T-helper 2 cell treated with Interferon-gamma antibody and Interleukin-4, amounts not matched to agents 5 μg/mL and 100 μg/mL, for 36 hours (primary cell): ENCODE results near the gene DGKA.
A peak's percentile ranks its signal among the peaks of the same experiment; 100 is the strongest.
"Not testable (repeated sequence)": the region's sequence is repeated elsewhere in the genome, so short reads cannot be mapped to it uniquely, and the experiment has no call there.

Experiments
- DNase-seq: peaks from one replicate; pipeline ENCODE4 v3.0.0; 2021; ENCODE audit warnings: low spot score
- H3K27ac Mint-ChIP-seq: one replicate; pipeline ENCODE4 v1.8.0; 2021; ENCODE audit warnings: mild to moderate bottlenecking, mixed read lengths
- H3K27me3 Mint-ChIP-seq: one replicate; pipeline ENCODE4 v1.8.0; 2021; ENCODE audit warnings: low read depth, mixed read lengths
- H3K36me3 Mint-ChIP-seq: one replicate; pipeline ENCODE4 v1.8.0; 2021; ENCODE audit warnings: low read depth, mixed read lengths
- H3K4me1 Mint-ChIP-seq: one replicate; pipeline ENCODE4 v1.8.0; 2021; ENCODE audit warnings: low read depth, mixed read lengths
- H3K4me3 Mint-ChIP-seq: one replicate; pipeline ENCODE4 v1.8.0; 2022; ENCODE audit warnings: mild to moderate bottlenecking, moderate library complexity, mixed read lengths
- H3K9me3 Mint-ChIP-seq: one replicate; pipeline ENCODE4 v1.8.0; 2021; ENCODE audit warnings: mixed read lengths

Gene DGKA

GRCh38 chr12:55930771-55931316 lies at the start of gene DGKA:
Gene DGKA (plus strand): TSS chr12:55931162. CDS start chr12:55936504, 5,342 bp downstream.
- Mint-ChIP-seq H3K36me3 (peaks cover 56% of the 10 kb centered on the region), H3K9me3 (no peaks in the 10 kb centered on the region), H3K27me3 (peaks cover 2% of the 10 kb centered on the region), H3K4me3 (peak within 1 kb of the TSS; percentile 99), H3K4me1 (peaks cover 47% of the 10 kb centered on the region), H3K27ac (peak within 1 kb of the TSS; percentile 97)
- peak; percentile 72 for DNase-seq

GRCh38 chr12:55885113-55885512 lies 45.8 kb upstream of the DGKA start:
- DNase-seq, result no peak
- Mint-ChIP-seq H3K4me3 (no peak overlapping the region), H3K27me3 (peaks cover 3% of the 10 kb centered on the region), H3K4me1 (peaks cover 12% of the 10 kb centered on the region), H3K36me3 (no peaks in the 10 kb centered on the region), H3K9me3 (no peaks in the 10 kb centered on the region), H3K27ac (no peak overlapping the region)

- no peaks in the 10 kb centered on the region for H3K36me3 Mint-ChIP-seq
- peaks cover 3% of the 10 kb centered on the region for H3K27me3 Mint-ChIP-seq
- DNase-seq, result no peak
- no peaks in the 10 kb centered on the region for H3K9me3 Mint-ChIP-seq
- no peak overlapping the region for H3K4me3 Mint-ChIP-seq
- no peak overlapping the region for H3K27ac Mint-ChIP-seq
- no peaks in the 10 kb centered on the region for H3K4me1 Mint-ChIP-seq
Observed at GRCh38 chr12:55891310-55891709, 39.7 kb upstream of the DGKA start.

DNA sequence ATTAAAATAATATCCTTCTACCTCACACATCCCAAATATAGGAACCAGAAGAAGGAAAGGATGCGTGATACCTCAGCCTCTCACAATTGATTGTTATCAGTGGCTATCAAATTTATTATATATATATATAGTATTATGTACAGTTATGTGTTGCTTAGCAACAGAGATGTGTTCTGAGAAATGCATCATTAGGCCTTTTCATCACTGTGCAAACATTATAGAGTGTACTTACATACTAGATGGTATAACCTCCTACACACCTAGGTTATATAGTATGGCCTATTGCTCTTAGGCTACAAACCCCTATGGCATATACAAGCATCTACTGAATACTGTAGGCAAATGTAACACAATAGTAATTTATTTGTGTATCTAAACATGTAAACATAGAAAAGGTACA lies 37.2 kb upstream of the DGKA start:
- Mint-ChIP-seq H3K9me3 (no peaks in the 10 kb centered on the region), H3K4me1 (no peaks in the 10 kb centered on the region), H3K36me3 (peaks cover 2% of the 10 kb centered on the region), H3K4me3 (no peak overlapping the region), H3K27me3 (no peaks in the 10 kb centered on the region), H3K27ac (no peak overlapping the region)
- no peak for DNase-seq

GRCh38 chr12:55899082-55899481 lies 31.9 kb upstream of the DGKA start:
- H3K27me3 Mint-ChIP-seq, result no peaks in the 10 kb centered on the region
- H3K27ac Mint-ChIP-seq, result peak overlapping the region; percentile 3
- H3K9me3 Mint-ChIP-seq, result no peaks in the 10 kb centered on the region
- DNase-seq, result peak; percentile 27
- H3K4me1 Mint-ChIP-seq, result peaks cover 5% of the 10 kb centered on the region
- H3K4me3 Mint-ChIP-seq, result no peak overlapping the region
- H3K36me3 Mint-ChIP-seq, result peaks cover 26% of the 10 kb centered on the region

- no peak overlapping the region for H3K4me3 Mint-ChIP-seq
- no peaks in the 10 kb centered on the region for H3K27me3 Mint-ChIP-seq
- H3K9me3 Mint-ChIP-seq, result no peaks in the 10 kb centered on the region
- H3K27ac Mint-ChIP-seq, result no peak overlapping the region
- peaks cover 26% of the 10 kb centered on the region for H3K36me3 Mint-ChIP-seq
- no peak for DNase-seq
- H3K4me1 Mint-ChIP-seq, result peaks cover 5% of the 10 kb centered on the region
Observed at GRCh38 chr12:55901881-55902490, 29.0 kb upstream of the DGKA start.

GRCh38 chr12:55906056-55906455 lies 24.9 kb upstream of the DGKA start:
- Mint-ChIP-seq H3K36me3 (peaks cover 22% of the 10 kb centered on the region), H3K27ac (no peak overlapping the region), H3K27me3 (no peaks in the 10 kb centered on the region), H3K4me1 (peaks cover 2% of the 10 kb centered on the region), H3K9me3 (no peaks in the 10 kb centered on the region), H3K4me3 (no peak overlapping the region)
- no peak for DNase-seq

- H3K4me3 Mint-ChIP-seq, result no peak overlapping the region
- H3K27ac Mint-ChIP-seq, result peak overlapping the region; percentile 32
- H3K4me1 Mint-ChIP-seq, result peaks cover 11% of the 10 kb centered on the region
- H3K36me3 Mint-ChIP-seq, result peaks cover 12% of the 10 kb centered on the region
- H3K27me3 Mint-ChIP-seq, result no peaks in the 10 kb centered on the region
- DNase-seq, result no peak
- no peaks in the 10 kb centered on the region for H3K9me3 Mint-ChIP-seq
Observed at GRCh38 chr12:55908726-55909512, 22.0 kb upstream of the DGKA start.

GRCh38 chr12:55909513-55909884 lies 21.5 kb upstream of the DGKA start:
- DNase-seq, result no peak
- H3K9me3 Mint-ChIP-seq, result no peaks in the 10 kb centered on the region
- peaks cover 16% of the 10 kb centered on the region for H3K4me1 Mint-ChIP-seq
- no peak overlapping the region for H3K4me3 Mint-ChIP-seq
- H3K27me3 Mint-ChIP-seq, result no peaks in the 10 kb centered on the region
- peaks cover 16% of the 10 kb centered on the region for H3K36me3 Mint-ChIP-seq
- H3K27ac Mint-ChIP-seq, result peak overlapping the region; percentile 18

GRCh38 chr12:55912908-55913307 lies 18.1 kb upstream of the DGKA start:
- Mint-ChIP-seq H3K4me1 (peaks cover 27% of the 10 kb centered on the region), H3K36me3 (peaks cover 26% of the 10 kb centered on the region), H3K9me3 (no peaks in the 10 kb centered on the region), H3K4me3 (no peak overlapping the region), H3K27me3 (no peaks in the 10 kb centered on the region), H3K27ac (no peak overlapping the region)
- DNase-seq, result no peak

GRCh38 chr12:55915482-55915859 lies 15.5 kb upstream of the DGKA start:
- H3K4me3 Mint-ChIP-seq, result peak overlapping the region; percentile 15
- DNase-seq, result no peak
- peaks cover 25% of the 10 kb centered on the region for H3K4me1 Mint-ChIP-seq
- H3K36me3 Mint-ChIP-seq, result peaks cover 26% of the 10 kb centered on the region
- H3K27me3 Mint-ChIP-seq, result no peaks in the 10 kb centered on the region
- H3K9me3 Mint-ChIP-seq, result no peaks in the 10 kb centered on the region
- peak overlapping the region; percentile 18 for H3K27ac Mint-ChIP-seq

DNA sequence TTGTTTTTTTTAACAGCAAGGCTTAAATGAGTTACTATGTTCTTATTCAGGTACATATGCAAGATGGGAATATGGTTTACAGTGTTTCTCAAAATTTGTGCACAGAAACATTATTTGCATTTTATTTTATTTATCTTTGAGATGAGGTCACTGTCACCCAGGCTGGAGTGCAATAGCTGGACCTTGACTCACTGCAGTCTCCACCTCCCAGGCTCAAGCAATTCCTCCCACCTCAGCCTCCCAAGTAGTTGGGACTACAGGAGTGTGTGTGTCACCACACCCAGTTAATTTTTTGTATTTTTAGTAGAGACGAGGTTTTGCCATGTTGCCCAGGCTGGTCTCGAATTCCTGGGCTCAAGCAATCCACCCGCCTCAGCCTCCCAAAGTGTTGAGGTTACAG lies 11.9 kb upstream of the DGKA start:
- DNase-seq, H3K27ac Mint-ChIP-seq, H3K4me3 Mint-ChIP-seq, H3K9me3 Mint-ChIP-seq, H3K27me3 Mint-ChIP-seq: not testable (repeated sequence)
- Mint-ChIP-seq H3K4me1 (peaks cover 32% of the 10 kb centered on the region), H3K36me3 (peaks cover 33% of the 10 kb centered on the region)

GRCh38 chr12:55922126-55922525 lies 8.8 kb upstream of the DGKA start:
- Mint-ChIP-seq H3K9me3 (no peaks in the 10 kb centered on the region), H3K27me3 (peaks cover 2% of the 10 kb centered on the region), H3K27ac (no peak overlapping the region), H3K4me3 (no peak overlapping the region), H3K36me3 (peaks cover 43% of the 10 kb centered on the region), H3K4me1 (peaks cover 37% of the 10 kb centered on the region)
- DNase-seq, result no peak

DNA sequence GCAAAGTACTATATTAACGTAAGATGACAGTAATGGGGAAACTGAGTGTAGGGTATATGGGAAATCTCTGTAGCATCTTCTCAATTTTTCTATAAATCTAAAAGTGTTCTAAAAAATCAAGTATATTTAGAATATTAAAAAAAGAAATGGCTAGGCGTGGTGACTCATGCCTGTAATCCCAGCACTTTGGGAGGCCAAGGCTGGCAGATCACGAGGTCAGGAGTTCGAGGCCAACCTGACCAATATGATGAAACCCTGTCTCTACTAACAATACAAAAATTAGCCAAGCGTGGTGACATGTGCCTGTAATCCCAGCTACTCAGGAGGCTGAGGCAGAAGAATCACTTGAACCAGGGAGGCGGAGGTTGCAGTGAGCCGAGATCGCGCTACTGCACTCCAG lies 7.3 kb upstream of the DGKA start:
- H3K36me3 Mint-ChIP-seq, result peaks cover 43% of the 10 kb centered on the region
- H3K9me3 Mint-ChIP-seq, H3K27ac Mint-ChIP-seq, DNase-seq, H3K27me3 Mint-ChIP-seq, H3K4me3 Mint-ChIP-seq: not testable (repeated sequence)
- peaks cover 37% of the 10 kb centered on the region for H3K4me1 Mint-ChIP-seq
